HG02610 (cell line): Measurements from ENCODE around the gene MCOLN2.
"Not testable (repeated sequence)": the region's sequence is repeated elsewhere in the genome, so short reads cannot be mapped to it uniquely, and the experiment has no call there.

Experiments
- ATAC-seq: cut with Tn5 transposase; IDR thresholded peaks from one replicate; pipeline ENCODE4 v1.9.1; 2021; ENCODE audit warnings: mild to moderate bottlenecking, moderate library complexity; ENCODE audit not compliant: unreplicated experiment

Gene MCOLN2

DNA sequence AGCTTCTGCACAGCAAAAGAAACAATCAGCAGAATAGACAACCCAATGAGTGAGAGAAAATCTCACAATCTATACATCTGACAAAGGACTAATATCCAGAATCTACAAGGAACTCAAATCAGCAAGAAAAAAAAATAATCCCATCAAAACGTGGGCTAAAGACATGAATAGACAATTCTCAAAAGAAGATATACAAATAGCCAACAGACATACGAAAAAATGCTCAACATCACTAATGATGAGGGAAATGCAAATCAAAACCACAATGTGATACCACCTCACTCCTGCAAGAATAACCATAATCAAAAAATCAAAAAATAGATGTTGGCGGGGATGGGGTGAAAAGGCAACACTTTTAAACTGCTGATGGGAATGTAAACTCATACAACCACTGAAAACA lies 10.4 kb downstream of the MCOLN2 start:
- ATAC-seq: not testable (repeated sequence)

- no peak for ATAC-seq
Measured at GRCh38 chr1:84985365-84985764, 11.5 kb downstream of the MCOLN2 start.

DNA sequence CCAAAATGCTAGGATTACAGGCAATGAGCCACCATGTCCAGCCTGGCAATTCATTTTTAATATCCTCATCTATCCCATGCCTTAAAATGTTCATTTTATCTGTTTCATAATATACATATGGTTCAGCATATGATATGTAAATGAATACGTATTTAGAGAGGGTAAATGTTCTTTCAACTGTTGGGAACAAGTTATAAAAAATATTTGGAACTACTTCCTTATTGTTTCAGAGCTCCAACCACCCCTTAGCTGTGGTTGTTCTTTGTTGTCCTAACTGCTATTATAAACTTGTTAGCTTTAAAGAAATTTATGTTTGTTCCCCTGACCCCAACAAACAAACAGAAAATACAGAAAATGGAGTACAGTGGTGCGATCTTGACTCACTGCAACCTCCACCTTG lies 14.5 kb downstream of the MCOLN2 start:
- ATAC-seq: no peak

GRCh38 chr1:84975035-84975434 lies 21.9 kb downstream of the MCOLN2 start:
- ATAC-seq: no peak

GRCh38 chr1:84973498-84974334 lies 23.2 kb downstream of the MCOLN2 start:
- peak; percentile 38 for ATAC-seq

- no peak for ATAC-seq
Measured at GRCh38 chr1:84972377-84972987, 24.4 kb downstream of the MCOLN2 start.

DNA sequence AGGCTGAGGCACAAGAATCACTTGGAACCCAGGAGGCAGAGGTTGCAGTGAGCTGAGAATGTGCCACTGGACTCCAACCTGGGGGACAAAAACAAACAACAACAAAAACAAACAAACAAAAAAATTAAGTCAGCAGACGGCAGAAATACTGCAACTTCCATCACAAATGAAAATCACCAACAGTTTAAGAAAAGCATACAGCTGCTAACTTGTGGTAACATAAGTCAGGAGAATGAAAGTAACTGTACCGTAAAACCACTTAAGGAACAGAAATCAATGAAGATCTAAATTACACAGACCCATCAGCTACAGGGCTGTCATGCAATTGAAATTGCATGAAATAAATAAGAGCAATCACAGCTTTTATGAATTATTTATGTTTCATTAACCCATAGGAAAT lies 25.0 kb downstream of the MCOLN2 start:
- peak; percentile 14 for ATAC-seq

DNA sequence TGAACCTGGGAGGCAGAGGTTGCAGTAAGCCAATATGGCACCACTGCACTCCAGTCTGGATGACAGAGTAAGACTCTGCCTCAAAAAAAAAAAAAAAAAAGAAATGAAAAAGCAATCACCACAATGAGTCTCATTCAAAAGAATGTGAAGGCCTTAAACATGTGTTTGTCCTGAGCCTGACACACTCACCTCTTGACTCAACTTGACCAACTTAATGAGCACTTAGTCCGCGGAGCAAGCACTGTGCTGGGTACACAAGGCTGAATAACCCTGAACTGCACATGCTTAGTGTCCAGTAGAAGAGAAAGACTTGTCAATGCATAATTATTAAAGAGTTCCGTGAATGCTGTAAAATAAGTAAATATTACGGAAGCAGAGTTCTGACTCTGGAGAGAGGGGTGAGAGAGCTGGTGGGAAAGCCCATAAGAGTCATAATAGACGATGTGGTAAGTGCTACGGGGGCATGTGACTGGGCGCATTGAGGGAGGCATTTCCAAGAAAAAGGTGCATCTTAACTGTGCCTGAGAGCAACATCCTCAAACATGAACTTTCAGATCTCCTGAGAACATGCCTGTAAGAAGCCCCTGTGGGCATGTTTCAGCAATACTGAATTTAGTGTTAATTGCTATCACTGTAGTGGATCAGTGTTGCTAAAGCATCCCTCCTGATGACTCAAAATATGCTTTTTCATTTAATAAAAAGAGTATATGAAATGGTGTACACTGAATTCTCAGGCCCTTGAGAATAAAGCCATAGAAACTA lies 27.2 kb downstream of the MCOLN2 start:
- peak; percentile 70 for ATAC-seq

GRCh38 chr1:84968865-84969264 lies 28.0 kb downstream of the MCOLN2 start:
- no peak for ATAC-seq

DNA sequence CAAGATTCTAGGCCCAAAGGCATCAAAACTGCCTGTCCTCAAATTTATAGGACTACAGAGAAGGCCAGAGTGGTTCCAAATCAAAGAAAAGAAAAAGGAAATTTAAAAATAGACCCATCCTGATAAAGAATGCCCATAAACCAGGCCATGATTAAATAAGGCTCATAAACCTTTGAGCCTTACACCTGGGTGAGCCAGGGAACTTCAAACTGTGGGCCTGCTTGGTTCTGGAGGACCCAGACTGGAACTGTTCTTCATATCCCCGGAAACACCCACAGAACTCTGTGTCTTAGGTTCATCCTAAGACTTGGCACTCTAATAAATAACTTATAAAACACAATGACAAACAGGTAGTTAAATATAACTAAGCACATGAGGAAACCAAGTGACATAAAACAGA lies 28.8 kb downstream of the MCOLN2 start:
- ATAC-seq: no peak

GRCh38 chr1:84967666-84968065 lies 29.2 kb downstream of the MCOLN2 start:
- no peak for ATAC-seq

DNA sequence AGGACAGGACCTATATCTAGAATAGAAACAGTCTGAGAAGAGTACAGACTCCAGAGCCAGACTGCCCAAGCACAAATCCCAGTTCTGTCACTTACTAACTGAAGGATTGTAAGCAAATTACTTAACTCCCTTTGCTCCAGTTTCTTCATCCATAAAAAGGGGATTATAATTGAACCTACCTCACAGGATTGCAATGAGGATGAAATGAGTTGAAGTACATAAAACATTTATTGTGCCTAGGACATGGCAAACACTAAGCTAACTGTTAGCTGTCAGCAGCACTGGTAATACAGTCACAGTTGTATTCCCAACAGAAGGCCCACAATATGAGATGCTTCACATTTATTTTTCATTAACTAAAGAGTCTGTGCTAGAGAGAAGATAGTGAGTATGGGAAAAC lies 33.9 kb downstream of the MCOLN2 start:
- no peak for ATAC-seq

DNA sequence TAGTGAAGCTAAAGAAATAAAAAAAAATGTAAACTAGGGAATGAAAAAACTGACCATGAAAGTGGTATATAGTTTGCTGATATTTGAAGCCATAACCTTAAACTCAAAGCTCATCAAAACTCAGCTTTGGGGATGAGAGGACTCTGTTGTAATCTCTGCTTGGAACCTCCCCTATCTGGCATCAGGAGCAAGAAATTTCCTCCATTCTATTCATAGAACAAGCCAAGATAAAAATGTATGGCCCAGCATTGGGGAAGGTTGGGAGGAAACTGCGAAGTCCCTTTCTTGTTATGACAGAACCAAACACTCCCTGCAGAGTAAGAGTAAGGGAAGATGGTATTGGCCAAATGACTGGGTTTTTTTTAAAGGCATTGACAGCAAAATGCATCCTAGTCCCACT lies 35.6 kb downstream of the MCOLN2 start:
- peak; percentile 51 for ATAC-seq

GRCh38 chr1:84960371-84960770 lies 36.5 kb downstream of the MCOLN2 start:
- ATAC-seq: no peak

GRCh38 chr1:84959294-84959693 lies 37.6 kb downstream of the MCOLN2 start:
- peak; percentile 82 for ATAC-seq

DNA sequence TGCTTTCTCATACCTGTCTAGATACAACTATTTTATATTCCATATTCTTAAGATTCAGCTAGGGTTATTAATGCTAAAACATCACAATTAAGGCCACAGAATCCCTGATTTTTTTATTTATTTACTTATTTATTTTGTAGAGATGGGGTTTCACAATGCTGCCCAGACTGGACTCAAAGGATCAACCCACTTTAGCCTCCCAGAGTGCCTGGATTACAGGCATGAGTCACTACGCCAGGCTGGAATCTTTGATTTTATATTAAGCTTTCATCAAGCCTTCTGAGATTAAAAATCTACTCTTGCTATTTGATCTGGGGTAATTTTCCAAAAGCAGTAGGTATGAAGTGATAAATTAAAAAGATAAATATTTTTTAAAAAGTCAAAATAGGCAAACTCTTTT lies 38.9 kb downstream of the MCOLN2 start:
- no peak for ATAC-seq

- ATAC-seq: no peak
Measured at GRCh38 chr1:84956655-84957054, 40.3 kb downstream of the MCOLN2 start.

- ATAC-seq: no peak
Measured at GRCh38 chr1:84956097-84956496, 40.8 kb downstream of the MCOLN2 start.

DNA sequence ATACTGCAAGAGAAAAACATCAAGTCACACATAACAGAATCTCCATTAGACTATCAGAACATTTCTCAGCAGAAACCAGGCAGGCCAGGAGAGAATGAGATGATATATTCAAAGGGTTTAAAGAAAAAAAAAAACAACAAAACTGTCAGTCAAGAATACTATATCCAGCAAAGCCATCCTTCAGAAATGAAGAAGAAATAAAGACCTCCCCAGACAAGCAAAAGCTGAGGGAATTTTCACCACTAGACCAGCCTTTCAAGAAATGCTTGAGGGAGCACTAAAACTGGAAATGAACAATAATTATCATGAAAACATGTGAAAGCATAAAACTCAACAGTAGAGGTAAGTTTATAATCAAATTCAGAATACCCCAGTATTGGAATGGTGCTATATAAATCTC lies 47.2 kb downstream of the MCOLN2 start:
- ATAC-seq: no peak

DNA sequence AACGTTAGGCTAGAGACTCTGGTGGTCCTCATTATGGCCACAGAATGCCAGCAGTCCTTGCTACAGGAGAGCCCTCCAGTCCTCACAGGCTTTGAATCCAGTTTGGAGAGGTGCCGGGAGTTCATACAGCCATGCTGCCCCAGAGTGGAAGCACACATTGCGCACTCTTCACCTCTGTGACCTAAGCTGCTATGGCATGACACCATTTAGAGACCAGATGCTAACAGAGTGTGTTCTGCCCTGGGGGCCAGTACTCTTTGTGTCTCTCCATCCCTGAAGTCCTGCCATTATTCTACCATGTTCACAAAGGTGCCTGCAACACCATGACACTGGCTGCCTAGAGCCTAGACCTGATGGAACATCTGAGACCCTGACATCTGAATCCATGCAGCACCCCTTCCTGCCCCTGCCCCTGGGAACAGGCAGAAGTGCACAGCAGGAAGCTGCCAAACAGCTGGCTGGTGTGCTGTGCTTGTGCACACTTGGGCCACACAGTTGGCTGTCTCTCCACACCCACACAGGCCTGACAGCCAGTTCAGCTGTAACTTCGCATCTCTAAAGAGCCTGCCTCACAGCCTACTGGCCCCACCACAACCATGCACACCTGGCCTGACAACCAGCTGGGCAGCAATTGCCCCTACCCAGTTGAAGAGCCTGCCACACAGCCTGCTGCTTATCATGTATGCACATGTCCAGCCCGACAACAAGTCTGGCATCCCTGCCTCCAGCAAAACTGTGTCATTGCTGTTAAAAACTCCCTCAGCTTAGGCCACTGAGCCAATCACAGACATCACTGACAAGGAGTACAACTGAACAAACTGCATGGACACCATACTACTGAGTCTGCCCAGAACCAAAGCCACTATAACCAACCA lies 49.1 kb downstream of the MCOLN2 start:
- ATAC-seq: no peak

DNA sequence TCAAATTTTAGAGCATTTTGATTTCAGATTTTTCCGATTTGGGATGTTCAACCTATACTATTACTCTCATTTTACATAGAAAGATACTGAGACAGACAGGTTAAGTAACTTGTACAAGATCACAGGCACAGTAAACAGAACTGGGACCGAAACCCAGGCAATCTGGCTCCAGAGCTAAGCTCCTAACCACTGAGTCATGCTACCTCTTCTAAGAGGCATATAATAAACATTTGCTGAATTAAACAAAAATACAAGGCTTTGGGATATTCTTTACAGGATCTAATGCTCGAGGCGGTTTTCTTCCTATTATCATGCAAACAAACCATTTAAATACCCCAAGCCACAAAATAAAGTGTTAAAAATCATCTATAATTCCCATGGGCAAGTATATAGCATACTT lies 50.3 kb downstream of the MCOLN2 start:
- no peak for ATAC-seq
